Measurements from ENCODE around the gene FEZF1.

- no peak for TF ChIP-seq CTCF (conservative IDR thresholded peaks at IDR 0.05; ENCODE audit: low read depth, low read length)
- no peak for TF ChIP-seq MAZ (IDR thresholded peaks at IDR 0.05; ENCODE audit: borderline replicate concordance, low read depth, low read length)
- TF ChIP-seq MXI1 (IDR thresholded peaks at IDR 0.05; ENCODE audit: borderline replicate concordance, low read depth, low read length): no peak
- no peak for TF ChIP-seq CEBPB (IDR thresholded peaks at IDR 0.05; ENCODE audit: low read depth, low read length)
- no peak for TF ChIP-seq BHLHE40 (IDR thresholded peaks at IDR 0.05; ENCODE audit: low read depth, low read length)
- no peak for TF ChIP-seq POLR2A (IDR thresholded peaks at IDR 0.05; ENCODE audit: low read depth, low read length)
- TF ChIP-seq USF2 (IDR thresholded peaks at IDR 0.05; ENCODE audit: low read depth, low read length): no peak
- TF ChIP-seq RAD21 (IDR thresholded peaks at IDR 0.05; ENCODE audit: low read length): no peak
- TF ChIP-seq SMC3 (IDR thresholded peaks at IDR 0.05; ENCODE audit: low read depth, low read length): no peak
- TF ChIP-seq MAFK (IDR thresholded peaks at IDR 0.05; ENCODE audit: low read depth, low read length): no peak
- TF ChIP-seq ELK1 (IDR thresholded peaks at IDR 0.05; ENCODE audit: borderline replicate concordance, low read depth, low read length): no peak
- TF ChIP-seq FOS (IDR thresholded peaks at IDR 0.05; ENCODE audit: low read depth, low read length): no peak
- TF ChIP-seq RCOR1 (IDR thresholded peaks at IDR 0.05; ENCODE audit: insufficient replicate concordance, low read length): no peak
- TF ChIP-seq RFX5 (IDR thresholded peaks at IDR 0.05; ENCODE audit: low read depth, low read length): no peak
These were observed 43.5 kb downstream of the FEZF1 start for GRCh38 chr7:122261016-122261415.

Data from IMR-90 (cell line).